ENCODE measurements around the gene MTG2. TPM values are rescaled to one million over a fixed set of nuclear protein-coding genes. Genes with fewer than 3 reads are reported as not detected.

MTG2 gene
- total and polyA plus RNA-seq, 2 of the 13 experiments (the other 11 are each of a cell fraction or from before 2014, with no cell fraction given): 20.4 to 37.8 TPM

- TF ChIP-seq ZNF780A (CRISPR knock-in tag; IDR thresholded peaks at IDR 0.05) (no peak), AFF4 (CRISPR knock-in tag; IDR thresholded peaks at IDR 0.05) (no peak), ZNF670 (CRISPR knock-in tag; IDR thresholded peaks at IDR 0.05; ENCODE audit: borderline replicate concordance) (no peak), MXD1 (CRISPR knock-in tag; IDR thresholded peaks at IDR 0.05) (no peak; the same call in 1 of the 2 replicates), KAT7 (CRISPR knock-in tag; IDR thresholded peaks at IDR 0.05; ENCODE audit: borderline replicate concordance) (no peak), NFYC (CRISPR knock-in tag; IDR thresholded peaks at IDR 0.05) (no peak), GTF3A (CRISPR knock-in tag; conservative IDR thresholded peaks at IDR 0.05) (no peak), ZNF484 (CRISPR knock-in tag; IDR thresholded peaks at IDR 0.05; ENCODE audit: borderline replicate concordance, low read depth) (no peak), ZFP91 (CRISPR knock-in tag; IDR thresholded peaks at IDR 0.05; ENCODE audit: borderline replicate concordance) (0 out of 2 replicates have a peak, but pooled peaks have one; percentile 23), DR1 (CRISPR knock-in tag; IDR thresholded peaks at IDR 0.05) (0 out of 2 replicates have a peak, but pooled peaks have one; percentile 24), HMG20A (CRISPR knock-in tag; IDR thresholded peaks at IDR 0.05; ENCODE audit: borderline replicate concordance) (no peak), RNF219 (CRISPR knock-in tag; IDR thresholded peaks at IDR 0.05) (no peak)
These were observed 35.3 kb downstream of the MTG2 start (continued) for GRCh38 chr20:62217913-62218773.

Data from HepG2 (cell line).